Measurements from ENCODE around the gene METTL9.
"Not testable (repeated sequence)": the region's sequence is repeated elsewhere in the genome, so short reads cannot be mapped to it uniquely, and the experiment has no call there.

The METTL9 gene

DNA sequence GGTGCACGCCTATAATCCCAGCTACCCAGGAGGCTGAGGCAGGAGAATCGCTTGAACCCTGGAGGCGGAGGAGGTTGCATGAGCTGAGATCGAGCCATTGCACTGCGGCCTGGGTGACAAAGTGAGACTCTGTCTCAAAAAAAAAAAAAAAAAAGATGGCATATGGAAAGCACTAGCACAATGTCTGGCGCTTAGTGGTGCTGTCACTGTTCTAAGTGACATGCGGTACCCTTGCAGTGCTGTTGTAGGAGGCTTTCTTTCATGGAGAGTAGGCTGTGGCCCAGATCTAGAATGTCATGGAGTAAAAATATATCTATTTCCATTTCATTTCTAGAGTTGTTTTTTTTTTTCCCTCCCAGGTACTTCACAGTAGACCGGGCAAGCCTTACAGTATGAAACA, 14.6 kb upstream of the METTL9 start:
- DNase-seq (ENCODE audit: insufficient read length) (no peak), FAIRE-seq (no peak)
- TF ChIP-seq POLR2AphosphoS5 (IDR thresholded peaks at IDR 0.05; ENCODE audit: low read depth, low read length) = no peak
- TF ChIP-seq POLR2A (IDR thresholded peaks at IDR 0.05; ENCODE audit: low read depth, low read length) = no peak
- no peak for TF ChIP-seq TAF1 (IDR thresholded peaks at IDR 0.05; ENCODE audit: borderline replicate concordance, low read depth, low read length)

DNA sequence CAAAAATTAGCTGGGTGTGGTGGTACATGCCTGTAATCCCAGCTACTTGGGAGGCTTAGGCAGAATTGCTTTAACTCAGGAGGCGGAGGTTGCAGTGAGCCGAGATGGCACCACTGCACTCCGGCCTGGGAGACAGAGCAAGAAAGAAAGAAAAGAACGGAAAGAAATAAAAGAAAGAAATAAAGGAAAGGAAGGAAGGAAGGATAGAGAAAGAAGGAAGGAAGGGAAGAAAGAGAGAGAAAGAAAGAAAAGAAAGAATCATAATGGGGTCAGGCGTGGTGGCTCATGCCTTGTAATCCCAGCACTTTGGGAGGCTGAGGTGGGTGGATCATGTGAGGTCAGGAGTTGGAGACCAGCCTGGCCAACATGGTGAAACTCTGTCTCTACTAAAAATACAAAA, 10.8 kb upstream of the METTL9 start:
- DNase-seq (ENCODE audit: insufficient read length); FAIRE-seq: not testable (repeated sequence)

DNA sequence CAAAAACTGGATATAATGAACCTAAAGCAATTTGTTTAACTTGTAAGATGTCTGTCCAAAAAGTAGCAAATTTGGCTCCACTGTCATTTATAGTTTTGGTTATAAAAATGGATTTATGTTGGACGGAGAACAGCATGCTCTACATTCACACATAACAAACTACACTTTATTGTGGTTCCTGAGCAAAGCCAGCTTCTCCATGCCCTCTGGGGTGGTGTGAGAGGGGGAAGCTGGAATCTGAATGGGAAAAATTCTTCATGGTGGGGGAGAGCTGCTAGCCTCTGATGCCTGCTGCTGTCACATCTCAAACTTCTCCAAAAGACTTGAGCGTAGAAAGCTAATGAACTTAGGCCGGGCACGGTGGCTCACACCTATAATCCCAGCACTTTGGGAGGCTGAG, 9.8 kb upstream of the METTL9 start:
- no peak for FAIRE-seq
- no peak for DNase-seq (ENCODE audit: insufficient read length)
- TF ChIP-seq TAF1 (IDR thresholded peaks at IDR 0.05; ENCODE audit: borderline replicate concordance, low read depth, low read length) (no peak), POLR2AphosphoS5 (IDR thresholded peaks at IDR 0.05; ENCODE audit: low read depth, low read length) (no peak), POLR2A (IDR thresholded peaks at IDR 0.05; ENCODE audit: low read depth, low read length) (no peak)

DNA sequence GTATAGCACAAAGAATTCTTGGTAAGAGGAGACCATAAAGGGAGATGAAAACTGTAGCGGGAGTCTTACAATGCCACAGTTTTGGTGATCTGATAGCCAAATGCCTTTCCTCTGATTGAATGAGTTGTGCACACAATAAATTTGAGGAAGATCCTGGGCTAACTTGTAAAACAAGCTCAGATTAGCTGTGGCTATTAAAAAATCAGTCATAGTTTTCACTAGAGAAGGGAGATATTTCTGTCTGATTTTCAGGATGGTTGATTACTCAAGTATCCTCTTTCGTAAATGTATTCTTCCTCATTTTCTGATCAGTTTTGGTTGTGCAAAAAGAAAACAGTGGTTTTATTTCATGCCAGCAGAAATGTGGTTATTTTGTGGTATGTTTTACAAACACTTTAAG, 9.1 kb upstream of the METTL9 start:
- no peak for TF ChIP-seq POLR2A (IDR thresholded peaks at IDR 0.05; ENCODE audit: low read depth, low read length)
- no peak for TF ChIP-seq TAF1 (IDR thresholded peaks at IDR 0.05; ENCODE audit: borderline replicate concordance, low read depth, low read length)
- TF ChIP-seq POLR2AphosphoS5 (IDR thresholded peaks at IDR 0.05; ENCODE audit: low read depth, low read length) = no peak
- DNase-seq (ENCODE audit: insufficient read length) = no peak
- no peak for FAIRE-seq

DNA sequence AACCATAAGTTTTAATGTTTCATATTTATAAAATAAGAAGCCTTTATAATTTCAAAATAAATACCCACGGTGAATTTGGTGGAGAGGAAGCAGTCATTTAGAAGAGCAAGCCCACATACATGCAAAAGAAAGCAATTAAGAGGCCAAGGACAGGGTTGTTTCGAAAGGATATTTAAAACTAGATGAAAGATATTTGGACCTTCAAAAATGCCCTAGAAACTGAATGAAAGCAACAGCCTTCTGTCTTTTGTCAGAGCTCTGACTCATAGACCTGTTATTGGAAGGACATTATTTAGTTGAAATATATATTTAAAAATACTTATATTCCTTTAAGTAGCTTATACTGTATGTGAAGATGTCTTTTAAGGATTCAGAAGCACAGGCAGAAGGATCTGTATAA, 8.6 kb upstream of the METTL9 start:
- TF ChIP-seq TAF1 (IDR thresholded peaks at IDR 0.05; ENCODE audit: borderline replicate concordance, low read depth, low read length) (no peak), POLR2A (IDR thresholded peaks at IDR 0.05; ENCODE audit: low read depth, low read length) (no peak), POLR2AphosphoS5 (IDR thresholded peaks at IDR 0.05; ENCODE audit: low read depth, low read length) (no peak)
- no peak for FAIRE-seq
- DNase-seq (ENCODE audit: insufficient read length) = no peak

DNA sequence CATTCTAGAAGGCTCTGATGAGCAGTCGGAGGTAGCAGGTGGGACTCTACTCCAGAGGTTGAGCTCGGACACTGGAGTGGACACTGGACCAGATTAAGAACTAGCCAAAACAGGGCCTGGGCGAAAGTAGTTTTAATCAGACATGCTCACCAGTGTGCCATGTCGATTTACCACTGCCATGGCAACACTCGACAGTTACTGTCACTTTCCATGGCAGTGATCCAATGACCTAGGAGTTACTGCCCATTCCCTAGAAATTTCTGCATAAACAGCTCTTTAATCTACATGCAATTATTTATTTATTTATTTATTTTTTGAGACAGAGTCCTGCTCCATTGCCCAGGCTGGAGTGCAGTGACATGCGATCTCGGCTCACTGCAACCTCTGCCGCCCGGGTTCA, 7.2 kb upstream of the METTL9 start:
- DNase-seq (ENCODE audit: insufficient read length) = no peak
- TF ChIP-seq POLR2A (IDR thresholded peaks at IDR 0.05; ENCODE audit: low read depth, low read length) (no peak), TAF1 (IDR thresholded peaks at IDR 0.05; ENCODE audit: borderline replicate concordance, low read depth, low read length) (no peak), POLR2AphosphoS5 (IDR thresholded peaks at IDR 0.05; ENCODE audit: low read depth, low read length) (no peak)
- FAIRE-seq = no peak

DNA sequence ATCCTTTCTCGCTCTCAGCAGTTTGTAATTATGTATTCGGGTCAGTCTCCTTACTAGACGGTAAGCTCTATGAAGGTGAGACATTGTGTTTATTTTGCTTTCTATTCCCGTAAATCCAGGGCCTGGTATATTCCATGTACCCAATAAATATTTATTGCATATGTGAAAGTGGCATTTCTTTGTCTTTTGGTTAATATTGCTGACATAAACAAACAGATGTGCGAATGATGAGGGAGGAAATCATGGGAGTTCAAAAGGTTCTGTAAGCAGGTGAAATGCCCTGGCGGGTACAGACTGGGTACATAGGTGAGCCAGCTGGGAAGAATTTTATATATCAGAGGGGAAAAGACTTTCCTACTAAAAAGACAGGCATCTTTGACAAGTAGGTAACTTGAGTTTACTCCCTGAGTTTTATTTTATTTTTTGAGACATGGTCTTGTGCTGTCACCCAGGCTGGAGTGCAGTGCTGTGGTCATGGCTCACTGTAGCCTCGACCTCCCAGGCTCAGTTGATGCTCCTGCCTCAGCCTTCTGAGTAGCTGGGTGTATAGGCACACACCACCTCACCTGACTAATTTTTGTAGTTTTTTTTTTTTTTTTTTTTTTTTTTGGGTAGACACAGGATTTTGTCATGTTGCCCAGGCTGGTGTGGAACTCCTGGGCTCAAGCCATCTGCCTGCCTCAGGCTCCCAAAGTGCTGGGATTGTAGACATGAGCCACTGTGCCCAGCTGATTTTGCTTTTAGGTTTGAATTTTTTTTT, 5.7 kb upstream of the METTL9 start:
- TF ChIP-seq POLR2A (IDR thresholded peaks at IDR 0.05; ENCODE audit: low read depth, low read length) (no peak), TAF1 (IDR thresholded peaks at IDR 0.05; ENCODE audit: borderline replicate concordance, low read depth, low read length) (no peak), POLR2AphosphoS5 (IDR thresholded peaks at IDR 0.05; ENCODE audit: low read depth, low read length) (no peak)
- DNase-seq (ENCODE audit: insufficient read length) (no peak), FAIRE-seq (no peak)

DNA sequence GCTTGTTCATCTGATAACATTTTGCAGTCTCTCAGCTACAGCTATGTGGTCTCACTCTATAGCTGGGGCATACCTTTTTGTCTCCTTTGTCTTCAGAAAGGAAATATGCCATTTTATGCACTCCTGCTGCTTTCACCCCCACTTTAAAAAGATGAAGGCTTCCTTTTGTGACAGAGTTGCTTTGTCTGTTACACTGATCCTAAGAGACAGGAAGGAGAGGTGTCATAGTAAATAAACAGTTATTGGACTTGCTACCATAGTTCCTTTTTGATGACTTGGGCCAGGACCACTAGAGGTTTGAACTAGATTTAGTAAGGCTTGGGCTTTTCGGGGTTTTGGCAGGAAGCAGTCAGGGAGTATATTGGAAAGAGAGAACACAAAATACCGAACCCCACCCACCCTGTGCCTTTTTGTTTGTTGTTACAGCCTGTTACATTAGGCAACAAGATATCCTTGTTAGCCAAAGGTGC, 1.8 kb upstream of the METTL9 start:
- DNase-seq (ENCODE audit: insufficient read length) (no peak), FAIRE-seq (peak; percentile 67)
- TF ChIP-seq POLR2A (IDR thresholded peaks at IDR 0.05; ENCODE audit: low read depth, low read length) (no peak), POLR2AphosphoS5 (IDR thresholded peaks at IDR 0.05; ENCODE audit: low read depth, low read length) (no peak), TAF1 (IDR thresholded peaks at IDR 0.05; ENCODE audit: borderline replicate concordance, low read depth, low read length) (no peak)

DNA sequence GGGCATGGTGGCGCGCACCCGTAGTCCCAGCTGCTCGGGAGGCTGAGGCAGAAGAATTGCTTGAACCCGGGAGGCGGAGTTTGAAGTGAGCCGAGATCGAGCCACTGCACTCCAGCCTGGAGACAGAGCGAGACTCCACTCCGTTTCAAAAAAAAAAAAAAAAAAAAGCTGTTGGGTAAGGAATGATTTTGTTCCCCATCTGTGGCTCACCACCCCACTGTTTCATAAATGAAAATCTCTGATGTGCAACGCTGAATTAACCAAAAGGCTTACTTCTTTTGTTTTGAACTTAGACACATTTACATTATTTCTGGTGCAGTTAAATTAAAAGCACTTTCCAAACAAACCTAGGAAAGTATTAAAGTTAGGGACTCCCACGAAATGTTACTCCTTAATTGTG, 1.2 kb upstream of the METTL9 start:
- DNase-seq (ENCODE audit: insufficient read length) = no peak
- no peak for FAIRE-seq
- no peak for TF ChIP-seq POLR2A (IDR thresholded peaks at IDR 0.05; ENCODE audit: low read depth, low read length)
- no peak for TF ChIP-seq TAF1 (IDR thresholded peaks at IDR 0.05; ENCODE audit: borderline replicate concordance, low read depth, low read length)

DNA sequence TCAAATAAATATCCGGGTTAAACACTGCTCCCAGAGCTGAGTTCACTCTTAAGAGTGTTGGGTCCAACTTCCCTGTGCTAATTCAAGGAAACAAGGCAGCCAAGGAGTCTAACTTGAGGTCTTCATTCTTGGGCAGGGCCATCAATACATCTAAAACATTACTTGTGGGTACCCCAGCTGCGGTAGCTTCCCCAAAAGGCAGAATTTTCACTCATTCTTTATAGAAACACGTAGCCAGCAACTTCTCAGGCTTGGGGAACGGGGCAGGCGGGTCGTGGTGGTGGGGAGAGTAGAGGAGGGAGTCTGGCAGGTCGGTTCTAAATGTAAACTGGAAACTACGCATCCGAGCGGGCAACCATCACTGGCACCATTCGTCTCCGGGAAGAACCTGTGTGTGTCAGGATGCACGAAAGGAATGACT, 666 bp upstream of the METTL9 start:
- no peak for TF ChIP-seq POLR2AphosphoS5 (IDR thresholded peaks at IDR 0.05; ENCODE audit: low read depth, low read length)
- TF ChIP-seq TAF1 (IDR thresholded peaks at IDR 0.05; ENCODE audit: borderline replicate concordance, low read depth, low read length) = no peak
- TF ChIP-seq POLR2A (IDR thresholded peaks at IDR 0.05; ENCODE audit: low read depth, low read length) = no peak
- DNase-seq (ENCODE audit: insufficient read length) (no peak), FAIRE-seq (no peak)

DNA sequence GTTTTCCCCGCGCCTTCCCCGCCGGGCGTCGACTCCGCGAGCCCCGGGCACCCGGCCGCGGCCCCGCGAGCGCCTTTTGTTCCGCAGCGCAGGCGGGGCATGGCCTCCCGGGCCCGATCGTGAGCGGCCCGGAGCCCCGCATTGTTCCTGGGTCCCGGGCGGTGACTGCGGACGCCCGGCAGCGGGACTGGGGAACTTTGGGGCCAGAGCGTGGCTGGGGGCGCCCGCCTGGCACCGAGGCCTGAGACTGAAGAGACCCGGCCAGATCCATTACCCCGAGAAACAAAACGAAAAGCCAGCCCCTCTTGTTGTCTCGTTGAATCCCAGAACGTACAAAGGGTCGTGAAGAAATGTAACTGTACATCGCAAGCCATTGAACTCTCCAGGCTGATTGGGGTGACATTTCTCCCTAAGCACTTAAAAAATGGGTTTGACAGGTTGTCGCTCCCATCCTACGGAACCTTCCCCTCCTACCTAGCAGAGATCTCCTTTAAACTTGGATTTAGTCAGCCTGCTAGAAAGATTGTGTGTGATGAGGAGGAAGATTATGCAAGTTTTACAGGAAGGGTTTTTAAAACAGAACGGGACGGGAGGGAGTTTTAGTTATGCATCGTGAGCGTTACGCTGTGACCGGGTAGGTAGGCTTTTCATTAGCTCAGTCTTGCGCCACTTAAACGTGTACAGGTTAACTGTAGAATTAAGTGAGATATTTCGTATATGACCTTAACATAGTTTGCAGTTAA, 825 bp downstream of the METTL9 start:
- no peak for TF ChIP-seq TAF1 (IDR thresholded peaks at IDR 0.05; ENCODE audit: borderline replicate concordance, low read depth, low read length)
- TF ChIP-seq POLR2AphosphoS5 (IDR thresholded peaks at IDR 0.05; ENCODE audit: low read depth, low read length) = no peak
- TF ChIP-seq POLR2A (IDR thresholded peaks at IDR 0.05; ENCODE audit: low read depth, low read length) = no peak
- FAIRE-seq (peak; percentile 63), DNase-seq (ENCODE audit: insufficient read length) (no peak)

DNA sequence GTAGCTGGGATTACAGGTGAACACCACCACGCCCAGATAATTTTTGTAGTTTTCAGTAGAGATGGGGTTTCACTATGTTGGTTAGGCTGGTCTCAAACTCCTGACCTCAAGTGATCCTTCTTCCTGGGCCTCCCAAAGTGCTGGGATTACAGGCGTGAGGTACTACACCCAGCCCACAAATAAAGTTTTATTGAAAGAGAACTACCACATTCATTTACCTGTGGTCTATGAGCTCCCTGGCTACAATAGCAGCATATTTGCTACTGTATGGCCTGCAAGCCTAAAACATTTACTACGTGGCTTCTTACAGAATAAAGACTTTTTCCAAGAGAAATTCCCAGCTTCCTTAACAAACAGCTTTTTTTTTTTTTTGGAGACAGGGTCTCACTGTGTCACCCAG, 3.4 kb downstream of the METTL9 start:
- FAIRE-seq = no peak

More for the DNA sequence above, 3.4 kb downstream of the METTL9 start:
- DNase-seq (ENCODE audit: insufficient read length) = no peak
- TF ChIP-seq TAF1 (IDR thresholded peaks at IDR 0.05; ENCODE audit: borderline replicate concordance, low read depth, low read length) = no peak
- no peak for TF ChIP-seq POLR2AphosphoS5 (IDR thresholded peaks at IDR 0.05; ENCODE audit: low read depth, low read length)
- no peak for TF ChIP-seq POLR2A (IDR thresholded peaks at IDR 0.05; ENCODE audit: low read depth, low read length)
